HEK293 (cell line): ENCODE data around the gene ZNF771.

ENCODE experiments used
- CTCF ChIA-PET: fragments of 350-600 bp; formaldehyde crosslinking; extraction: SDS; loops from one replicate; lab custom pipeline; 2021; ENCODE audit warnings: antibody characterized with exemption; lab: Yijun Ruan, JAX
- POLR2A ChIA-PET: fragments of 300-600 bp; formaldehyde crosslinking; extraction: SDS; loops from one replicate; lab custom pipeline; 2020; ENCODE audit warnings: antibody characterized with exemption, inconsistent platforms; lab: Yijun Ruan, JAX
- H3K27ac ChIP-seq: fragments of 200-500 bp; sonication (Bioruptor generic); 2 replicates; pipeline ENCODE4 v1.5.1; 2014; ENCODE audit warnings: low read depth, low read length, control low read depth, inconsistent platforms; ENCODE audit errors: extremely low read depth
- H3K36me3 ChIP-seq, 2 experiments: fragments of 200-500 bp in 1 of 2; sonication (Bioruptor generic) in 1 of 2; 1 replicate in 1 of 2; 2 replicates in 1 of 2; pipeline ENCODE4 v1.5.1; 2014 to 2017; ENCODE audit warnings: inconsistent platforms in 2 of 2, low read length in 2 of 2; ENCODE audit not compliant: control insufficient read depth in 2 of 2, insufficient read depth in 1 of 2
- H3K4me1 ChIP-seq: fragments of 200-500 bp; sonication (Bioruptor generic); 2 replicates; pipeline ENCODE4 v1.5.1; 2014; ENCODE audit warnings: mild to moderate bottlenecking, low read length, inconsistent platforms; ENCODE audit not compliant: control insufficient read depth, insufficient read depth
- H3K4me3 ChIP-seq: 2 replicates; pipeline ENCODE4 v1.5.1; 2011; ENCODE audit warnings: low read depth, mild to moderate bottlenecking, control low read depth, low read length, moderate library complexity
- H3K9me3 ChIP-seq: fragments of 200-500 bp; sonication (Bioruptor generic); 2 replicates; pipeline ENCODE4 v1.5.1; 2014; ENCODE audit warnings: low read depth, low read length, inconsistent platforms; ENCODE audit not compliant: control insufficient read depth, insufficient read depth
- GLIS2 ChIP-seq: fragments of 450-650 bp; formaldehyde crosslinking; IDR thresholded peaks from 2 replicates; pipeline ENCODE4 v1.5.1; 2016; ENCODE audit warnings: missing biosample characterization, missing genetic modification characterization
- SP2 ChIP-seq: fragments of 450-650 bp; formaldehyde crosslinking; IDR thresholded peaks from 2 replicates; pipeline ENCODE4 v1.5.1; 2016; ENCODE audit warnings: missing biosample characterization, missing genetic modification characterization
- SP7 ChIP-seq: fragments of 450-650 bp; formaldehyde crosslinking; IDR thresholded peaks from 2 replicates; pipeline ENCODE4 v1.5.1; 2016; ENCODE audit warnings: missing biosample characterization, missing genetic modification characterization
- ZBTB20 ChIP-seq: fragments of 450-650 bp; formaldehyde crosslinking; IDR thresholded peaks from 2 replicates; pipeline ENCODE4 v1.5.1; 2016; ENCODE audit warnings: missing biosample characterization, missing genetic modification characterization
- ZBTB26 ChIP-seq: fragments of 450-650 bp; formaldehyde crosslinking; optimal IDR thresholded peaks from 2 replicates; pipeline ENCODE3; 2016; ENCODE audit warnings: missing biosample characterization, mild to moderate bottlenecking, missing genetic modification characterization
- ZBTB7A ChIP-seq: fragments of 450-650 bp; formaldehyde crosslinking; IDR thresholded peaks from 2 replicates; pipeline ENCODE4 v1.5.1; 2016; ENCODE audit warnings: low read depth, missing biosample characterization, missing genetic modification characterization
- ZBTB8A ChIP-seq: fragments of 450-650 bp; formaldehyde crosslinking; IDR thresholded peaks from 2 replicates; pipeline ENCODE4 v1.5.1; 2016; ENCODE audit warnings: missing biosample characterization, missing genetic modification characterization
- ZEB2 ChIP-seq: fragments of 450-650 bp; formaldehyde crosslinking; IDR thresholded peaks from 2 replicates; pipeline ENCODE4 v1.5.1; 2016; ENCODE audit warnings: missing biosample characterization, missing genetic modification characterization
- ZFP37 ChIP-seq: fragments of 450-650 bp; formaldehyde crosslinking; IDR thresholded peaks from 2 replicates; pipeline ENCODE4 v1.5.1; 2016; ENCODE audit warnings: missing biosample characterization, missing genetic modification characterization
- ZIC2 ChIP-seq: fragments of 450-650 bp; formaldehyde crosslinking; IDR thresholded peaks from 2 replicates; pipeline ENCODE4 v1.5.1; 2016; ENCODE audit warnings: missing biosample characterization, missing genetic modification characterization
- ZNF133 ChIP-seq: fragments of 450-650 bp; formaldehyde crosslinking; IDR thresholded peaks from 2 replicates; pipeline ENCODE4 v1.5.1; 2016; ENCODE audit warnings: missing biosample characterization, missing genetic modification characterization
- ZNF335 ChIP-seq: fragments of 450-650 bp; formaldehyde crosslinking; conservative IDR thresholded peaks from 2 replicates; pipeline ENCODE4 v1.5.1; 2016; ENCODE audit warnings: missing biosample characterization, missing genetic modification characterization
- ZNF354C ChIP-seq: fragments of 450-650 bp; formaldehyde crosslinking; IDR thresholded peaks from 2 replicates; pipeline ENCODE4 v1.5.1; 2016; ENCODE audit warnings: missing biosample characterization, missing genetic modification characterization, low read depth, borderline replicate concordance
- ZNF37A ChIP-seq: fragments of 450-650 bp; IDR thresholded peaks from 2 replicates; pipeline ENCODE4 v1.5.1; 2018; ENCODE audit warnings: missing biosample characterization, missing genetic modification characterization
- ZNF391 ChIP-seq: fragments of 450-650 bp; formaldehyde crosslinking; IDR thresholded peaks from 2 replicates; pipeline ENCODE4 v1.5.1; 2016; ENCODE audit warnings: low read depth, missing biosample characterization, missing genetic modification characterization, borderline replicate concordance
- ZNF426 ChIP-seq: fragments of 450-650 bp; formaldehyde crosslinking; IDR thresholded peaks from 2 replicates; pipeline ENCODE4 v1.5.1; 2017; ENCODE audit warnings: missing biosample characterization, missing genetic modification characterization, mild to moderate bottlenecking, inconsistent platforms, moderate library complexity
- ZNF600 ChIP-seq: fragments of 450-650 bp; formaldehyde crosslinking; IDR thresholded peaks from 2 replicates; pipeline ENCODE4 v1.5.1; 2016; ENCODE audit warnings: missing biosample characterization, missing genetic modification characterization
- ZNF76 ChIP-seq: fragments of 450-650 bp; formaldehyde crosslinking; IDR thresholded peaks from 2 replicates; pipeline ENCODE4; 2016; ENCODE audit warnings: low read depth, missing biosample characterization, missing genetic modification characterization, borderline replicate concordance
- ZXDB ChIP-seq: fragments of 450-650 bp; formaldehyde crosslinking; IDR thresholded peaks from 2 replicates; pipeline ENCODE4 v1.5.1; 2016; ENCODE audit warnings: missing biosample characterization, missing genetic modification characterization
- TF ChIP-seq, protein P1 (sequence below): fragments of 450-650 bp; formaldehyde crosslinking; IDR thresholded peaks from 2 replicates; pipeline ENCODE4 v1.5.1; 2016; ENCODE audit warnings: missing biosample characterization, missing genetic modification characterization

The ZNF771 gene

DNA sequence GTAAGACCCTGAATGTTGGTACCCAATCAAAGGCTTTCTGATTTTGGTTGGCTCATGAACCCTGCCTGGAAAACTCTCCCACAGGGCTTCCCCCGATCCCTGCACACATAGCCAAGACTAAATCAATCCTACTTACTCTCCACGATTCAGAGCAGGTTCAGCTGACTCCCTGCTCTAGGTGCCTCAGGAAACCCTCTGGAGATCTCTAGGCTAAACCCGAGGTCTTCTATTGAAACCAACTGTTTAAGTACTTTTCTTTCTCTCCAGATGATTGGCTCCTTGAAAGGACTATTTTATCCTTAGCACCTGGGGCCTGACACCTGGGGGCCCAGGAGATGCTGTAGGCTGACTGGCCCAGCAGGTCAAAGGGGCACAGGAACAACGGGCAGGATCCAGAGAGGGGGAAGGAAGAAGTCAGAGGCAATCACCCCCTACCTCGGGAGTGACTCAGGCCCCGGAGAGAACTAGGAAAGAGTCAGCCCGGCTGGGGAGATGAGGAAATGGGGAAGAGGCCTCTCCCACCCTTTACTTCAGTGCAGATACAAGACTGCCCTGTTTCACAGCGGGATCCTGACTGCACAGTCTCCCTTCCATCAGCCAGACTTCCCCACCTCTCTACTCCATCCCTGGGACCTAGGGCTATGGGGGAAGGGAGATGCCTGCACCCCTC, 39.1 kb upstream of the ZNF771 start (continued):
- no peak for TF ChIP-seq SP2 (tag by site-specific recombination)
- no peak for TF ChIP-seq ZNF37A
- peak; percentile 11; the same call in 1 of the 2 replicates for TF ChIP-seq ZEB2

DNA sequence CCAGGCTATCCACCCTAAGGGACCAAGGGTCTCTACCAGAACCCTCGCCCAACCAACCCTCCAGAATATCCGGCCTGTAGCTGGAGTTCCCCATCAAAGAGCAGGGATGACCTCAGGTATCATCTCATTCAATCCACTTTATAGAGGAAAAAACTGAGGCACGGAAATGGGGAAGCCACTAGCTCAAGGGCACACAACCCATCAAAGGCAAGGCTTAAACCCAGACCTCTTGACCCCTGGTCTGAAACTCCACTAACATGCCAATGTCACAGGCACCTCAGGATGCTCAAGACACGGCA, 38.7 kb upstream of the ZNF771 start:
- TF ChIP-seq ZEB2 (no peak; the same call in 1 of the 2 replicates), ZFP37 (tag by site-specific recombination) (no peak), ZNF391 (tag by site-specific recombination) (no peak), ZBTB8A (tag by site-specific recombination) (0 out of 2 replicates have a peak, but pooled peaks have one; percentile 15)
- TF ChIP-seq, all 188 proteins: peak for 1
- POLR2A ChIA-PET, result interaction anchor here (0.5 to 4.2 kb wide), 14 partner anchors 9 to 408 kb away, joined by 3 to 60 read pairs (median 4); partner anchors contain the start of genes ALDOA, CD2BP2, DCTPP1 and PRR14
- Histone ChIP-seq H3K4me3 (peak overlapping the region; percentile 74), H3K9me3 (no peaks in the 10 kb centered on the region), H3K4me1 (peaks cover 7% of the 10 kb centered on the region), H3K36me3 (peaks cover 8 to 36% of the 10 kb centered on the region in 2 experiments; a peak in 2 of 3 replicates), H3K27ac (peak overlapping the region; percentile 78)
- CTCF ChIA-PET, result interaction anchor here (0.7 to 1.6 kb wide), 8 partner anchors 8 to 326 kb away, joined by 3 to 7 read pairs (median 4); no protein-coding TSS in a partner anchor

DNA sequence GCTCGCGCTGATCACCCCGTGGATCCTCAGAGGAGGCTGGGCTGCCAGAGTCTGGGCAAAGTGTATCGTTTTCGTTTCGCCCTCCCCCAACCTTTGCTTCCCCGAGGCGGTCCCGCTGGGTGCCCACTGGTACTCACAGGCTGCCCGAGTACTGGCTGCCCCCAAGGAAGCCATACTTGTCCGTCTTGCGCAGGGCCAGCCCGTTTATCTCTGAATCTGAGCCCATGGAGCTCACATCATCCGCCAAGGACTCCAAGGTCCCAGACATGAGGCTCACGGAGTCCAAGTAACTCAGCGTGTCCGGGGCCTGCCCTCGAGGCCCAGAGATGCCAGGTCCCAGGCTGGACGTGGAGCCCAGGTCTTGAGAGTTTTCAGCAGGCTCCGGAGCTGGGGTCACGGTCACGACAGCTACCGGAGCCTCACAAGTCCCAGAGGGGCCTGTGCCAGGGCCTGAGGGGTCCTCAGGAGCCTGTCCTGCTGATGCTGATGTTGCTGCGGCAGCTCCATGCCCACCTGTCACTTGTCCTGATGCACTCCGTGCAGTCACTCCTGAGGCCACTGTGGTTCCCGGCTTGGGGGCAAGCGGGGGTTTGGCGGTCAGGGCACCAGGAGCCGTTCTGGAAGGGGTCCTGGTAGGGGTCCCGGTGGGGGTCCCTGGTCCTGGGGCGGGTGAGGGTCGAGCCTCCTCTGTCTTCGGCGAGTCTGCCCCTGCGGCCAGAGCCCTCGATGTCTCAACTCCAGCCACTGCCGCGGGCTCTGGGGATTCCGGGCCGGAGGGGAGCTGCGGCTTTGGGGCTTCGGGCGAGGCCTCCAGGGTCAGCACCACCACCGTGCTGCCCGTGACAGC, 38.1 kb upstream of the ZNF771 start:
- POLR2A ChIA-PET, result interaction anchor here (0.5 to 4.2 kb wide), 14 partner anchors 9 to 409 kb away, joined by 3 to 60 read pairs (median 4); partner anchors contain the start of genes ALDOA, CD2BP2, DCTPP1 and PRR14
- peak overlapping the region; percentile 78 for H3K27ac ChIP-seq
- TF ChIP-seq ZNF133 (tag by site-specific recombination) (no peak), ZBTB26 (tag by site-specific recombination) (peak; percentile 35), SP7 (tag by site-specific recombination) (no peak), ZBTB8A (tag by site-specific recombination) (peak; percentile 15; the same call in 1 of the 2 replicates), ZIC2 (tag by site-specific recombination) (peak; percentile 5; the same call in 1 of the 2 replicates), ZBTB20 (tag by site-specific recombination) (0 out of 2 replicates have a peak, but pooled peaks have one; percentile 16), ZNF335 (peak; percentile 99), ZNF600 (tag by site-specific recombination) (peak; percentile 52; the same call in 1 of the 2 replicates), GLIS2 (tag by site-specific recombination) (peak; percentile 84), ZNF354C (tag by site-specific recombination) (no peak), ZNF76 (tag by site-specific recombination) (peak; percentile 13; the same call in 1 of the 2 replicates), ZXDB (tag by site-specific recombination) (0 out of 2 replicates have a peak, but pooled peaks have one; percentile 20), ZNF426 (tag by site-specific recombination) (no peak), ZBTB7A (tag by site-specific recombination) (0 out of 2 replicates have a peak, but pooled peaks have one; percentile 69)
- TF ChIP-seq, protein P1, sequence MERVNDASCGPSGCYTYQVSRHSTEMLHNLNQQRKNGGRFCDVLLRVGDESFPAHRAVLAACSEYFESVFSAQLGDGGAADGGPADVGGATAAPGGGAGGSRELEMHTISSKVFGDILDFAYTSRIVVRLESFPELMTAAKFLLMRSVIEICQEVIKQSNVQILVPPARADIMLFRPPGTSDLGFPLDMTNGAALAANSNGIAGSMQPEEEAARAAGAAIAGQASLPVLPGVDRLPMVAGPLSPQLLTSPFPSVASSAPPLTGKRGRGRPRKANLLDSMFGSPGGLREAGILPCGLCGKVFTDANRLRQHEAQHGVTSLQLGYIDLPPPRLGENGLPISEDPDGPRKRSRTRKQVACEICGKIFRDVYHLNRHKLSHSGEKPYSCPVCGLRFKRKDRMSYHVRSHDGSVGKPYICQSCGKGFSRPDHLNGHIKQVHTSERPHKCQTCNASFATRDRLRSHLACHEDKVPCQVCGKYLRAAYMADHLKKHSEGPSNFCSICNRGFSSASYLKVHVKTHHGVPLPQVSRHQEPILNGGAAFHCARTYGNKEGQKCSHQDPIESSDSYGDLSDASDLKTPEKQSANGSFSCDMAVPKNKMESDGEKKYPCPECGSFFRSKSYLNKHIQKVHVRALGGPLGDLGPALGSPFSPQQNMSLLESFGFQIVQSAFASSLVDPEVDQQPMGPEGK (tag by site-specific recombination), result peak; percentile 44
- TF ChIP-seq, all 188 proteins: peak for 11

More for the DNA sequence above, 38.1 kb upstream of the ZNF771 start:
- Histone ChIP-seq H3K9me3 (no peaks in the 10 kb centered on the region), H3K4me3 (peak overlapping the region; percentile 74), H3K36me3 (peaks cover 6 to 31% of the 10 kb centered on the region in 2 experiments; a peak in 2 of 3 replicates), H3K4me1 (peaks cover 7% of the 10 kb centered on the region)
- CTCF ChIA-PET, result interaction anchor here (0.7 to 1.6 kb wide), 9 partner anchors 8 to 327 kb away, joined by 3 to 7 read pairs (median 4); no protein-coding TSS in a partner anchor
